Mesenchymal stem cell (in vitro differentiated cells and primary cell): ENCODE measurements around the gene AP1S1.

Experiments
- DNase-seq: peaks from one replicate; pipeline ENCODE4 v3.0.0-alpha.2; 2013
- H2AFZ ChIP-seq: one replicate; pipeline ENCODE4 v1.6.1; 2013; ENCODE audit warnings: low read depth, mild to moderate bottlenecking, control low read depth, inconsistent platforms, low read length, moderate library complexity
- H2AK5ac ChIP-seq: 2 replicates; pipeline ENCODE4 v1.6.1; 2013; ENCODE audit warnings: low read length, moderate library complexity, mild to moderate bottlenecking, inconsistent platforms; ENCODE audit not compliant: severe bottlenecking
- H2BK120ac ChIP-seq: one replicate; pipeline ENCODE4 v1.6.1; 2013; ENCODE audit warnings: low read depth, mild to moderate bottlenecking, inconsistent platforms, low read length, moderate library complexity
- H2BK12ac ChIP-seq, 2 experiments: one replicate each; pipeline ENCODE4 v1.6.1; 2013; ENCODE audit warnings: inconsistent platforms in 2 of 2, low read length in 2 of 2, mild to moderate bottlenecking in 2 of 2, moderate library complexity in 2 of 2, control low read depth in 1 of 2
- H2BK15ac ChIP-seq: one replicate; pipeline ENCODE4 v1.6.1; 2013; ENCODE audit warnings: mild to moderate bottlenecking, low read depth, inconsistent platforms; ENCODE audit not compliant: poor library complexity, severe bottlenecking
- H2BK5ac ChIP-seq: 2 replicates; pipeline ENCODE4 v1.6.1; 2013; ENCODE audit warnings: low read depth, mild to moderate bottlenecking, low read length, control low read depth, inconsistent platforms; ENCODE audit not compliant: poor library complexity, severe bottlenecking
- H3K14ac ChIP-seq, 2 experiments: one replicate each; pipeline ENCODE4 v1.6.1; 2013; ENCODE audit warnings: inconsistent platforms in 2 of 2, low read length in 2 of 2, control low read depth in 1 of 2, mild to moderate bottlenecking in 1 of 2, moderate library complexity in 1 of 2
- H3K18ac ChIP-seq, 2 experiments: one replicate each; pipeline ENCODE4 v1.6.1; 2013; ENCODE audit warnings: inconsistent platforms in 2 of 2, low read length in 2 of 2, control low read depth in 1 of 2, low read depth in 1 of 2, mild to moderate bottlenecking in 1 of 2
- H3K23ac ChIP-seq, 2 experiments: one replicate each; pipeline ENCODE4 v1.6.1; 2013; ENCODE audit warnings: inconsistent platforms in 2 of 2, low read length in 2 of 2, mild to moderate bottlenecking in 2 of 2, moderate library complexity in 2 of 2, control low read depth in 1 of 2
- H3K27ac ChIP-seq: 2 replicates; pipeline ENCODE4 v1.5.1; 2013; ENCODE audit warnings: mild to moderate bottlenecking, moderate library complexity, low read length, control low read depth, inconsistent platforms; ENCODE audit not compliant: poor library complexity, severe bottlenecking
- H3K27me3 ChIP-seq, 2 experiments: 2 replicates each; pipeline versions ENCODE4 v1.6.1 to v1.7.0; 2013; ENCODE audit warnings: low read length in 2 of 2, mild to moderate bottlenecking in 2 of 2, moderate library complexity in 2 of 2, control low read depth in 1 of 2, inconsistent platforms in 1 of 2; ENCODE audit not compliant: control insufficient read depth in 1 of 2, insufficient read depth in 1 of 2
- H3K36me3 ChIP-seq, 2 experiments: 2 replicates each; pipeline versions ENCODE4 v1.6.1 to v1.7.0; 2013; ENCODE audit warnings: low read length in 2 of 2, control low read depth in 1 of 2, inconsistent platforms in 1 of 2, low read depth in 1 of 2, mild to moderate bottlenecking in 1 of 2; ENCODE audit not compliant: insufficient read depth in 2 of 2, control insufficient read depth in 1 of 2
- H3K4ac ChIP-seq, 2 experiments: one replicate each; pipeline ENCODE4 v1.6.1; 2013; ENCODE audit warnings: inconsistent platforms in 2 of 2, low read length in 2 of 2, mild to moderate bottlenecking in 2 of 2, moderate library complexity in 2 of 2, control low read depth in 1 of 2, low read depth in 1 of 2
- H3K4me1 ChIP-seq: 2 replicates; pipeline ENCODE4 v1.6.1; 2013; ENCODE audit warnings: low read depth, low read length, control low read depth; ENCODE audit not compliant: control insufficient read depth, insufficient read depth
- H3K4me2 ChIP-seq: 2 replicates; pipeline ENCODE4 v1.6.1; 2013; ENCODE audit warnings: low read length, mild to moderate bottlenecking, inconsistent platforms; ENCODE audit not compliant: poor library complexity, severe bottlenecking
- H3K4me3 ChIP-seq, 2 experiments: 2 replicates each; pipeline versions ENCODE4 v1.5.1 to v1.7.0; 2013; ENCODE audit warnings: low read length in 2 of 2, mild to moderate bottlenecking in 2 of 2, control low read depth in 1 of 2, low read depth in 1 of 2; ENCODE audit not compliant: insufficient read depth in 1 of 2
- H3K79me1 ChIP-seq: replicated peaks from 2 replicates; pipeline ENCODE4 v1.6.1; 2013; ENCODE audit warnings: mild to moderate bottlenecking, control low read depth, low read length, inconsistent platforms; ENCODE audit not compliant: poor library complexity, severe bottlenecking
- H3K9ac ChIP-seq: 2 replicates; pipeline ENCODE4 v1.7.0; 2013; ENCODE audit warnings: mild to moderate bottlenecking, low read length, moderate library complexity
- H3K9me3 ChIP-seq: 2 replicates; pipeline ENCODE4 v1.7.0; 2013; ENCODE audit warnings: mild to moderate bottlenecking, low read length; ENCODE audit not compliant: control insufficient read depth
- H4K8ac ChIP-seq: one replicate; pipeline ENCODE4 v1.6.1; 2013; ENCODE audit warnings: inconsistent platforms, mild to moderate bottlenecking, low read length, moderate library complexity
- H4K91ac ChIP-seq: one replicate; pipeline ENCODE4 v1.6.1; 2013; ENCODE audit warnings: mild to moderate bottlenecking, low read length, inconsistent platforms
- WGBS: methylation state at CpG from one replicate; pipeline ENCODE4 v1.1.7; 2013; ENCODE audit warnings: mixed read lengths; 5-methylcytosine and 5-hydroxymethylcytosine counted together

Gene AP1S1

DNA sequence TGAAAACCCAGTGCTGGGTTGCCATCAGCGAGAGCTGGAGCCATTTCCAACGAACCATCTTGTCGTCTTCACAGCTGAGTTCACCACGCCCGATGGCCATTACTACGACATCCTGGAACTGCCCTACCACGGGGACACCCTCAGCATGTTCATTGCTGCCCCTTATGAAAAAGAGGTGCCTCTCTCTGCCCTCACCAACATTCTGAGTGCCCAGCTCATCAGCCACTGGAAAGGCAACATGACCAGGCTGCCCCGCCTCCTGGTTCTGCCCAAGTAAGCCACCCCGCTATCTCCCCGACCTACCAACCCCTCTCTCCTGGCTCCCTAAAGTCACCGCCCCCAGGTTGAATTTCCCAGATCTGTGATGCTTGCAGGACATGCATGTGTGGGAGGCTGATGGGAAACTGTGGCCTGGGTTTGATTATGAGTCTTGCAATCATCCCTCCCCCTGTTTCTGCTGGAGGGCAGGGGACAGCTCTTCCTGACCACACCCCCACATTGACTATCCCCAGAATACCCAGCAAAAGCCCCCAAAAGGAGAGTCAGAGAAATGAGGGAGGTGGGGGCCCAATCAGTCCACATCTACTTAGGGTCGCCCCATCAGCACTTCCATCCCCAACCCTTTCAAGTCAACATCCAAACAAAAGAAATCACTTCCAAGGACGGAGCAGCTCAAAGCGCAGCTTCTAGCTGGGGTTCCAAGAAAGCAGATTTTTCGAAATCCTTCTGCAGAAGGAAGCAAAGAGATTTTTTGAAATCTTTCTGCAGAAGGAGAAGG lies 20.5 kb upstream of the AP1S1 start:
- Histone ChIP-seq H2BK15ac (peak overlapping the region; percentile 40), H3K14ac (peak overlapping the region in 1 of 2 experiments; percentile 14), H4K8ac (peak overlapping the region; percentile 27), H3K23ac (peak overlapping the region in 1 of 2 experiments; percentile 20), H3K4me2 (no peak overlapping the region), H3K36me3 (peaks cover 58 to 74% of the 10 kb centered on the region in 2 experiments), H3K27me3 (no peaks in the 10 kb centered on the region), H3K9ac (peak overlapping the region; percentile 76), H3K4me1 (peaks cover 23% of the 10 kb centered on the region), H2BK120ac (peak overlapping the region; percentile 37), H2BK12ac (peak overlapping the region in 1 of 2 experiments; percentile 64), H3K4me3 (peak overlapping the region; percentile 10 to 37), H2BK5ac (no peak overlapping the region), H3K27ac (peak overlapping the region; percentile 44), H3K79me1 (peaks cover 6% of the 10 kb centered on the region), H2AFZ (no peak overlapping the region), H3K4ac (peak overlapping the region; percentile 2 to 20), H3K9me3 (no peaks in the 10 kb centered on the region), H4K91ac (peak overlapping the region; percentile 9), H2AK5ac (peak overlapping the region; percentile 56), H3K18ac (peak overlapping the region in 1 of 2 experiments; percentile 58)
- WGBS, result 75% methylated on average over 13 of the region's 15 CpGs
- peak; percentile 70 for DNase-seq

DNA sequence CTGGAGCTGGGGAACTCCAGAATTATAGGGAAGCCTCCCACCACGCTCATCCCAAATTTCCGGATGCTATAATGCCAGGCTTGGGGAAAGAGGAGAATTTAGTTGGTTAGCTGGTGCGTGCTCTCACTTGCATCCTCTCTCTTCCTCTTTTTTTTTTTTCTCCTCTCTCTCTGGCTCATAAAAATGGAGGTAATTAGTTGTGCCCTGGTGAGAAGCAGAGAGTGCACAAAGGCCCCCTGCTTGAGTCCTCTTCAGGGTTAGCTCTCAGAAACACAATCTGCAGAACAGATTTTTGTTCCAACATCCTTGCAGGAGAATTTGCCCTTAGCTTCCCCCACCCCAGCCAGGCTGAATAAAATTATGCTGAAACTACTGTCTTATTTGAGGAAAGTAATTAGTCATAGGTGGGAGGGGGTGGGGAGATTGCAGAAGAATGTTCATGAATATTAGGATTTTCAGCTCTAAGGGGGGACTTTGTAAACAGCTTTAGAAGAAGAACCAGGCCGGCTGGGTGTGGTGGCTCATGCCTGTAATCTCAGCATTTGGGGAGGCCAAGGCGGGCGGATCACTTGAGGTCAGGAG lies 19.8 kb upstream of the AP1S1 start:
- H2BK12ac ChIP-seq, result peak overlapping the region in 1 of 2 experiments; percentile 34
- peaks cover 58 to 74% of the 10 kb centered on the region in 2 experiments for H3K36me3 ChIP-seq
- H2AFZ ChIP-seq, result no peak overlapping the region
- peak overlapping the region; percentile 44 for H3K27ac ChIP-seq
- no peak overlapping the region for H3K14ac ChIP-seq
- no peaks in the 10 kb centered on the region for H3K27me3 ChIP-seq
- H3K23ac ChIP-seq, result peak overlapping the region in 1 of 2 experiments; percentile 20
- H2AK5ac ChIP-seq, result peak overlapping the region; percentile 56
- peak overlapping the region; percentile 37 for H2BK120ac ChIP-seq
- DNase-seq, result peak; percentile 64
- no peak overlapping the region for H4K8ac ChIP-seq
- peak overlapping the region; percentile 76 for H3K9ac ChIP-seq
- no peaks in the 10 kb centered on the region for H3K9me3 ChIP-seq
- WGBS, result 85% methylated on average over 2 of the region's 6 CpGs
- no peak overlapping the region for H2BK15ac ChIP-seq
- no peak overlapping the region for H2BK5ac ChIP-seq
- H3K4ac ChIP-seq, result no peak overlapping the region
- H3K79me1 ChIP-seq, result peaks cover 6% of the 10 kb centered on the region
- H4K91ac ChIP-seq, result no peak overlapping the region
- H3K4me1 ChIP-seq, result peaks cover 23% of the 10 kb centered on the region
- peak overlapping the region in 1 of 2 experiments; percentile 37 for H3K4me3 ChIP-seq
- H3K4me2 ChIP-seq, result no peak overlapping the region
- no peak overlapping the region for H3K18ac ChIP-seq

DNA sequence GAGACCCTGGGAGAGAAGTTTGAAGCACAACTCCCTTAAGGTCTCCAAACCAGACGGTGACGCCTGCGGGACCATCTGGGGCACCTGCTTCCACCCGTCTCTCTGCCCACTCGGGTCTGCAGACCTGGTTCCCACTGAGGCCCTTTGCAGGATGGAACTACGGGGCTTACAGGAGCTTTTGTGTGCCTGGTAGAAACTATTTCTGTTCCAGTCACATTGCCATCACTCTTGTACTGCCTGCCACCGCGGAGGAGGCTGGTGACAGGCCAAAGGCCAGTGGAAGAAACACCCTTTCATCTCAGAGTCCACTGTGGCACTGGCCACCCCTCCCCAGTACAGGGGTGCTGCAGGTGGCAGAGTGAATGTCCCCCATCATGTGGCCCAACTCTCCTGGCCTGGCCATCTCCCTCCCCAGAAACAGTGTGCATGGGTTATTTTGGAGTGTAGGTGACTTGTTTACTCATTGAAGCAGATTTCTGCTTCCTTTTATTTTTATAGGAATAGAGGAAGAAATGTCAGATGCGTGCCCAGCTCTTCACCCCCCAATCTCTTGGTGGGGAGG lies 16.5 kb upstream of the AP1S1 start:
- Histone ChIP-seq H3K18ac (peak overlapping the region; percentile 67 to 75), H3K23ac (no peak overlapping the region), H4K91ac (peak overlapping the region; percentile 48), H3K79me1 (peaks cover 3% of the 10 kb centered on the region), H3K9me3 (no peaks in the 10 kb centered on the region), H3K36me3 (peaks cover 36 to 49% of the 10 kb centered on the region in 2 experiments), H3K9ac (peak overlapping the region; percentile 78), H3K27me3 (no peaks in the 10 kb centered on the region), H2AFZ (no peak overlapping the region), H2BK12ac (peak overlapping the region; percentile 41 to 64), H2BK120ac (peak overlapping the region; percentile 54), H3K27ac (peak overlapping the region; percentile 76), H2AK5ac (peak overlapping the region; percentile 21), H4K8ac (peak overlapping the region; percentile 59), H3K4me1 (peaks cover 18% of the 10 kb centered on the region), H3K4me3 (no peak overlapping the region), H2BK15ac (peak overlapping the region; percentile 92), H3K4me2 (peak overlapping the region; percentile 6), H3K14ac (no peak overlapping the region), H2BK5ac (no peak overlapping the region), H3K4ac (peak overlapping the region; percentile 8 to 28)
- 85% methylated on average over 8 of the region's 9 CpGs for WGBS
- no peak for DNase-seq
